SK-N-SH treated with all-trans-retinoic acid at 6 μM for 48 hours (cell line): ENCODE measurements around the gene ANKRD18A.

Source experiments
- ATAC-seq: fragments of 200-7000 bp; cut with Tn5 transposase; 3 replicates; pipeline ENCODE4 v1.9.1; 2020; ENCODE audit warnings: mild to moderate bottlenecking, moderate library complexity
- ARNTL ChIP-seq: fragments of 450-650 bp; formaldehyde crosslinking; IDR thresholded peaks from 2 replicates; pipeline ENCODE4 v1.5.0; 2020; ENCODE audit warnings: low read depth, mild to moderate bottlenecking, moderate library complexity, borderline replicate concordance
- BACH2 ChIP-seq: fragments of 250-450 bp; sonication (Bioruptor Pico); IDR thresholded peaks from 2 replicates; pipeline ENCODE4 v1.9.0; 2021; ENCODE audit warnings: mild to moderate bottlenecking, borderline replicate concordance
- ESRRG ChIP-seq: fragments of 250-450 bp; sonication (Bioruptor Pico); IDR thresholded peaks from 2 replicates; pipeline ENCODE4 v1.6.1; 2021; ENCODE audit warnings: mild to moderate bottlenecking
- GLIS3 ChIP-seq: fragments of 250-450 bp; sonication (Bioruptor Pico); IDR thresholded peaks from 2 replicates; pipeline ENCODE4 v1.5.0; 2020; ENCODE audit warnings: mild to moderate bottlenecking, moderate library complexity
- OSR1 ChIP-seq: fragments of 250-450 bp; sonication (Bioruptor Pico); IDR thresholded peaks from 2 replicates; pipeline ENCODE4 v1.8.0; 2022; ENCODE audit warnings: moderate library complexity, mild to moderate bottlenecking, inconsistent platforms
- PPARA ChIP-seq: fragments of 250-450 bp; sonication (Bioruptor Pico); IDR thresholded peaks from 2 replicates; pipeline ENCODE4 v1.5.0; 2020; ENCODE audit warnings: mild to moderate bottlenecking, borderline replicate concordance
- RARB ChIP-seq: fragments of 250-450 bp; sonication (Bioruptor Pico); IDR thresholded peaks from 2 replicates; pipeline ENCODE4 v1.8.0; 2021; ENCODE audit warnings: mild to moderate bottlenecking, moderate library complexity
- SNAI2 ChIP-seq: fragments of 250-450 bp; sonication (Bioruptor Pico); IDR thresholded peaks from 2 replicates; pipeline ENCODE4 v1.5.0; 2020; ENCODE audit warnings: mild to moderate bottlenecking, moderate library complexity
- TCF4 ChIP-seq: fragments of 250-450 bp; sonication (Bioruptor Pico); IDR thresholded peaks from 2 replicates; pipeline ENCODE4 v1.8.0; 2021; ENCODE audit warnings: mild to moderate bottlenecking, moderate library complexity, borderline replicate concordance
- TOX ChIP-seq: fragments of 250-450 bp; sonication (Bioruptor Pico); IDR thresholded peaks from 2 replicates; pipeline ENCODE4 v1.8.0; 2021; ENCODE audit warnings: mild to moderate bottlenecking, moderate library complexity, borderline replicate concordance
- ZC3H10 ChIP-seq: fragments of 250-450 bp; sonication (Bioruptor Pico); IDR thresholded peaks from 2 replicates; pipeline ENCODE4 v1.5.1; 2021; ENCODE audit warnings: mild to moderate bottlenecking, moderate library complexity
- ZFP3 ChIP-seq: fragments of 250-450 bp; sonication (Bioruptor Pico); IDR thresholded peaks from 2 replicates; pipeline ENCODE4 v1.5.0; 2020; ENCODE audit warnings: mild to moderate bottlenecking, moderate library complexity
- ZFP30 ChIP-seq: fragments of 450-650 bp; formaldehyde crosslinking; IDR thresholded peaks from 2 replicates; pipeline ENCODE4 v1.5.0; 2022; ENCODE audit warnings: mild to moderate bottlenecking, moderate library complexity
- ZNF565 ChIP-seq: fragments of 450-650 bp; formaldehyde crosslinking; conservative IDR thresholded peaks from 2 replicates; pipeline ENCODE4 v1.5.0; 2020; ENCODE audit warnings: low read depth, mild to moderate bottlenecking, moderate library complexity
- ZNF70 ChIP-seq: fragments of 450-650 bp; formaldehyde crosslinking; IDR thresholded peaks from 2 replicates; pipeline ENCODE4 v1.5.0; 2020; ENCODE audit warnings: mild to moderate bottlenecking, moderate library complexity
- ZNF8 ChIP-seq: fragments of 450-650 bp; formaldehyde crosslinking; IDR thresholded peaks from 2 replicates; pipeline ENCODE4 v1.5.0; 2020; ENCODE audit warnings: mild to moderate bottlenecking, moderate library complexity
- TF ChIP-seq, protein P1 (sequence below): fragments of 250-450 bp; sonication (Bioruptor Pico); IDR thresholded peaks from 2 replicates; pipeline ENCODE4 v1.8.0; 2020; ENCODE audit warnings: mild to moderate bottlenecking, moderate library complexity, borderline replicate concordance
- TF ChIP-seq, protein P2 (sequence below): fragments of 250-450 bp; sonication (Bioruptor Pico); IDR thresholded peaks from 2 replicates; pipeline ENCODE4 v1.5.1; 2020; ENCODE audit warnings: low read depth, mild to moderate bottlenecking, moderate library complexity
- TF ChIP-seq, protein P3 (sequence below): fragments of 250-450 bp; sonication (Bioruptor Pico); IDR thresholded peaks from 2 replicates; pipeline ENCODE4 v1.8.0; 2021; ENCODE audit warnings: low read depth, mild to moderate bottlenecking, moderate library complexity, borderline replicate concordance
- TF ChIP-seq, protein P4 (sequence below): fragments of 250-450 bp; sonication (Bioruptor Pico); IDR thresholded peaks from 2 replicates; pipeline ENCODE4 v1.5.1; 2021; ENCODE audit warnings: mild to moderate bottlenecking, moderate library complexity
- TF ChIP-seq, protein P5 (sequence below): fragments of 250-450 bp; sonication (Bioruptor Pico); IDR thresholded peaks from 2 replicates; pipeline ENCODE4 v1.5.0; 2020; ENCODE audit warnings: mild to moderate bottlenecking, moderate library complexity

Gene ANKRD18A

DNA sequence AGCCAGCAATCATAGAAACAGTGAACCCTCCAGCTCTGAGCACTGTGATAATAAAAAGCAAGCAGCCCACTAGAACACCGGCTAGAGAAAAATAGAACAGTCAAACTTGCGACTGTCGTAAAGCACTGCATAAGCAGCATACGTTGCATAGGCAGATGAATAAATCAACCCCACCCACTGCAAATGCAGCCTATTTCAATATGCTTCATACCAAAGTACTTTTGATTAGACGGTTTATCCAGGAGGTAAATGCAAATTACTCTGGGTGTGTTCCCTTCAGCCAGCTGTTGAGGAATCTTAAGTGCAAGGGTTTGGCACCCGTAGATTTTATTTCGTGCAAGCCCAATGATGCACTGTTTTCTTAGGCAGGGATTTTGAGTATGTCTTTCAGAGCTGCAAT is 32.1 kb upstream of the ANKRD18A start:
- TF ChIP-seq SNAI2 (CRISPR knock-in tag) (no peak), ZFP3 (CRISPR knock-in tag) (no peak), GLIS3 (CRISPR knock-in tag) (no peak), BACH2 (CRISPR knock-in tag) (no peak), ZFP30 (no peak), OSR1 (CRISPR knock-in tag) (no peak), TCF4 (CRISPR knock-in tag) (no peak), ZNF565 (no peak), ESRRG (no peak), RARB (no peak), TOX (no peak)
- TF ChIP-seq, protein P1, sequence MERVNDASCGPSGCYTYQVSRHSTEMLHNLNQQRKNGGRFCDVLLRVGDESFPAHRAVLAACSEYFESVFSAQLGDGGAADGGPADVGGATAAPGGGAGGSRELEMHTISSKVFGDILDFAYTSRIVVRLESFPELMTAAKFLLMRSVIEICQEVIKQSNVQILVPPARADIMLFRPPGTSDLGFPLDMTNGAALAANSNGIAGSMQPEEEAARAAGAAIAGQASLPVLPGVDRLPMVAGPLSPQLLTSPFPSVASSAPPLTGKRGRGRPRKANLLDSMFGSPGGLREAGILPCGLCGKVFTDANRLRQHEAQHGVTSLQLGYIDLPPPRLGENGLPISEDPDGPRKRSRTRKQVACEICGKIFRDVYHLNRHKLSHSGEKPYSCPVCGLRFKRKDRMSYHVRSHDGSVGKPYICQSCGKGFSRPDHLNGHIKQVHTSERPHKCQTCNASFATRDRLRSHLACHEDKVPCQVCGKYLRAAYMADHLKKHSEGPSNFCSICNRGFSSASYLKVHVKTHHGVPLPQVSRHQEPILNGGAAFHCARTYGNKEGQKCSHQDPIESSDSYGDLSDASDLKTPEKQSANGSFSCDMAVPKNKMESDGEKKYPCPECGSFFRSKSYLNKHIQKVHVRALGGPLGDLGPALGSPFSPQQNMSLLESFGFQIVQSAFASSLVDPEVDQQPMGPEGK (CRISPR knock-in tag): no peak
- TF ChIP-seq, protein P2, sequence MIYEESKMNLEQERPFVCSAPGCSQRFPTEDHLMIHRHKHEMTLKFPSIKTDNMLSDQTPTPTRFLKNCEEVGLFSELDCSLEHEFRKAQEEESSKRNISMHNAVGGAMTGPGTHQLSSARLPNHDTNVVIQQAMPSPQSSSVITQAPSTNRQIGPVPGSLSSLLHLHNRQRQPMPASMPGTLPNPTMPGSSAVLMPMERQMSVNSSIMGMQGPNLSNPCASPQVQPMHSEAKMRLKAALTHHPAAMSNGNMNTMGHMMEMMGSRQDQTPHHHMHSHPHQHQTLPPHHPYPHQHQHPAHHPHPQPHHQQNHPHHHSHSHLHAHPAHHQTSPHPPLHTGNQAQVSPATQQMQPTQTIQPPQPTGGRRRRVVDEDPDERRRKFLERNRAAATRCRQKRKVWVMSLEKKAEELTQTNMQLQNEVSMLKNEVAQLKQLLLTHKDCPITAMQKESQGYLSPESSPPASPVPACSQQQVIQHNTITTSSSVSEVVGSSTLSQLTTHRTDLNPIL (CRISPR knock-in tag): no peak
- TF ChIP-seq, protein P3, sequence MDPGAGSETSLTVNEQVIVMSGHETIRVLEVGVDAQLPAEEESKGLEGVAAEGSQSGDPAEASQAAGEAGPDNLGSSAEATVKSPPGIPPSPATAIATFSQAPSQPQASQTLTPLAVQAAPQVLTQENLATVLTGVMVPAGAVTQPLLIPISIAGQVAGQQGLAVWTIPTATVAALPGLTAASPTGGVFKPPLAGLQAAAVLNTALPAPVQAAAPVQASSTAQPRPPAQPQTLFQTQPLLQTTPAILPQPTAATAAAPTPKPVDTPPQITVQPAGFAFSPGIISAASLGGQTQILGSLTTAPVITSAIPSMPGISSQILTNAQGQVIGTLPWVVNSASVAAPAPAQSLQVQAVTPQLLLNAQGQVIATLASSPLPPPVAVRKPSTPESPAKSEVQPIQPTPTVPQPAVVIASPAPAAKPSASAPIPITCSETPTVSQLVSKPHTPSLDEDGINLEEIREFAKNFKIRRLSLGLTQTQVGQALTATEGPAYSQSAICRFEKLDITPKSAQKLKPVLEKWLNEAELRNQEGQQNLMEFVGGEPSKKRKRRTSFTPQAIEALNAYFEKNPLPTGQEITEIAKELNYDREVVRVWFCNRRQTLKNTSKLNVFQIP (CRISPR knock-in tag): no peak
- TF ChIP-seq, all 23 proteins: peak for 0
- ATAC-seq: no peak

DNA sequence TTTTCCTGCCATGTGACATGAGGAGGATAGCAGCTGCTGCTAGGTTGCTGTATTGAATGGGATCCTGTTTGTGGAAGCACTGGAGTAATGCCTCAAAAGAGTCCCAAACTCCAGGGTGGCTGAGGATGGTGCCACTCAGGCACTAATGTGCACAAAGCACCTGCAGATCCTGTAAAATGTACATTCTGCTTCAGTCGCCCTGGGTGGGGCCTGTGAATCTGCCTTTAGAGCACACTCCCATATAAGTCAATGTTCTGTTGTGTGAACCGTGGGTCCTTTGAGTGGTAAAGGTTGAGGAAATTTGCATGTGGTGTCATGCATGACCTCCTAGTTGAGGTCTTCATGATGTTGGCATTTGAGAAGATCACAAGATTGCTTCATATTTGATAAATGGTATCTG is 31.6 kb upstream of the ANKRD18A start:
- no peak for ATAC-seq
- TF ChIP-seq RARB (no peak), ZNF8 (no peak), ZFP3 (CRISPR knock-in tag) (no peak), ZC3H10 (no peak), PPARA (no peak), ZNF70 (CRISPR knock-in tag) (no peak), ESRRG (no peak), SNAI2 (CRISPR knock-in tag) (no peak), GLIS3 (CRISPR knock-in tag) (no peak), ZFP30 (no peak), TCF4 (CRISPR knock-in tag) (no peak), ARNTL (CRISPR knock-in tag) (no peak), OSR1 (CRISPR knock-in tag) (no peak)
- TF ChIP-seq, protein P4, sequence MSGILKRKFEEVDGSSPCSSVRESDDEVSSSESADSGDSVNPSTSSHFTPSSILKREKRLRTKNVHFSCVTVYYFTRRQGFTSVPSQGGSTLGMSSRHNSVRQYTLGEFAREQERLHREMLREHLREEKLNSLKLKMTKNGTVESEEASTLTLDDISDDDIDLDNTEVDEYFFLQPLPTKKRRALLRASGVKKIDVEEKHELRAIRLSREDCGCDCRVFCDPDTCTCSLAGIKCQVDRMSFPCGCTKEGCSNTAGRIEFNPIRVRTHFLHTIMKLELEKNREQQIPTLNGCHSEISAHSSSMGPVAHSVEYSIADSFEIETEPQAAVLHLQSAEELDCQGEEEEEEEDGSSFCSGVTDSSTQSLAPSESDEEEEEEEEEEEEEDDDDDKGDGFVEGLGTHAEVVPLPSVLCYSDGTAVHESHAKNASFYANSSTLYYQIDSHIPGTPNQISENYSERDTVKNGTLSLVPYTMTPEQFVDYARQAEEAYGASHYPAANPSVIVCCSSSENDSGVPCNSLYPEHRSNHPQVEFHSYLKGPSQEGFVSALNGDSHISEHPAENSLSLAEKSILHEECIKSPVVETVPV: no peak
- TF ChIP-seq, protein P5, sequence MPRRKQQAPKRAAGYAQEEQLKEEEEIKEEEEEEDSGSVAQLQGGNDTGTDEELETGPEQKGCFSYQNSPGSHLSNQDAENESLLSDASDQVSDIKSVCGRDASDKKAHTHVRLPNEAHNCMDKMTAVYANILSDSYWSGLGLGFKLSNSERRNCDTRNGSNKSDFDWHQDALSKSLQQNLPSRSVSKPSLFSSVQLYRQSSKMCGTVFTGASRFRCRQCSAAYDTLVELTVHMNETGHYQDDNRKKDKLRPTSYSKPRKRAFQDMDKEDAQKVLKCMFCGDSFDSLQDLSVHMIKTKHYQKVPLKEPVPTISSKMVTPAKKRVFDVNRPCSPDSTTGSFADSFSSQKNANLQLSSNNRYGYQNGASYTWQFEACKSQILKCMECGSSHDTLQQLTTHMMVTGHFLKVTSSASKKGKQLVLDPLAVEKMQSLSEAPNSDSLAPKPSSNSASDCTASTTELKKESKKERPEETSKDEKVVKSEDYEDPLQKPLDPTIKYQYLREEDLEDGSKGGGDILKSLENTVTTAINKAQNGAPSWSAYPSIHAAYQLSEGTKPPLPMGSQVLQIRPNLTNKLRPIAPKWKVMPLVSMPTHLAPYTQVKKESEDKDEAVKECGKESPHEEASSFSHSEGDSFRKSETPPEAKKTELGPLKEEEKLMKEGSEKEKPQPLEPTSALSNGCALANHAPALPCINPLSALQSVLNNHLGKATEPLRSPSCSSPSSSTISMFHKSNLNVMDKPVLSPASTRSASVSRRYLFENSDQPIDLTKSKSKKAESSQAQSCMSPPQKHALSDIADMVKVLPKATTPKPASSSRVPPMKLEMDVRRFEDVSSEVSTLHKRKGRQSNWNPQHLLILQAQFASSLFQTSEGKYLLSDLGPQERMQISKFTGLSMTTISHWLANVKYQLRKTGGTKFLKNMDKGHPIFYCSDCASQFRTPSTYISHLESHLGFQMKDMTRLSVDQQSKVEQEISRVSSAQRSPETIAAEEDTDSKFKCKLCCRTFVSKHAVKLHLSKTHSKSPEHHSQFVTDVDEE (CRISPR knock-in tag): no peak
- TF ChIP-seq, protein P2 (CRISPR knock-in tag): no peak
- TF ChIP-seq, protein P1 (CRISPR knock-in tag): no peak
- TF ChIP-seq, protein P3 (CRISPR knock-in tag): no peak
